Neuron (in vitro differentiated cells): Measurements from ENCODE around the gene SLC6A19.

ENCODE experiments used
- H2AFZ ChIP-seq: one replicate; pipeline ENCODE4 v1.6.1; 2013; ENCODE audit warnings: low read depth, mild to moderate bottlenecking, inconsistent platforms, low read length, moderate library complexity
- H3K27me3 ChIP-seq: one replicate; pipeline ENCODE4 v1.6.1; 2013; ENCODE audit warnings: low read length; ENCODE audit not compliant: insufficient read depth
- H3K36me3 ChIP-seq: one replicate; pipeline ENCODE4 v1.6.1; 2013; ENCODE audit warnings: low read length; ENCODE audit not compliant: insufficient read depth
- H3K4me1 ChIP-seq: one replicate; pipeline ENCODE4 v1.6.1; 2013; ENCODE audit warnings: low read length; ENCODE audit not compliant: insufficient read depth
- H3K4me3 ChIP-seq: 2 replicates; pipeline ENCODE4 v1.5.1; 2013; ENCODE audit warnings: mild to moderate bottlenecking, low read length, moderate library complexity
- H3K9me3 ChIP-seq: one replicate; pipeline ENCODE4 v1.6.1; 2013; ENCODE audit warnings: low read length

The SLC6A19 gene

DNA sequence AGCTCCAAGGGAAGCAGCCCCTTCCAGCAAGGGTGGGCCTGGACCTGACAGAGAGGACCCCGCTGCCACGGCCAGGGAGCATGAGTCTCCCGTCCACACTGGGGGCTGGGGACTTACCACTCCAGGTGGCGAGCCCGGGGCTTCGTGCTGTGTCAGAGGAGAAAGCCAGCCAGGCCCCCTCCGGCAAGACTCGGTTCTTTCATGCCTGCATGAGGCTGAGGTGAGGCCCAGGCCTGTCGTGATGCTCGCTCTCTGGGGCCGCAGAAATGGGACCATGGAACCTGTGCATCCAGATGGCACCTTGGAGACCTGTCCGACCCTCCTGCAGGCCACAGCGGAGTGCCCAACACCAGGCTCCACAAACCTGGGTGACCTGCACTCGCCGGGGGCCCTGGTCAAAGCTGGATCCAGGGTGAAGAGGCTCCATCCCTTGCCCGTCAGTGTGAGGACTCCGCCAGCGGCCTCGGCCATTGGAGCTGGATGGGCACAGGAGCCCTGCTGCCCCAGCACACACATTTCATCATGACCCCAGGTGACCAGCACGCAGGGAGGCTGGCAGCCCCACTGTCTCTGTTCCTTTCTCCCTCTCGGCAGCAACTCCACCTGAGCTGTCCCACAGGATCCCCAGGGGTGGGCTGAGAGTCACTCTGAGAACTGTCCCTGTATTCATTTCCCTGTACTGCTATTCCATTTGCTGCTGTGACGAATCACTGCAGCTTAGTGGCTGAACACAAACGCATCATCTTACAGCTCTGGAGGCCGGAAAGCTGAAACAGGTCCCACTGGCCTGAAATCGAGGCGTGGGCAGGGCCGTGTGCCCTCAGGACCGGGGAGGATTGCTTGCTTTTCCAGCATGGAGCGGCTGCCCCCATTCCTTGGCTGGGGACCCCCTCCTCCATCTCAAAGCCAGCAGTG, 48.2 kb downstream of the SLC6A19 start:
- peaks cover 31% of the 10 kb centered on the region for H3K27me3 ChIP-seq
- H2AFZ ChIP-seq: no peak overlapping the region
- no peaks in the 10 kb centered on the region for H3K9me3 ChIP-seq
- H3K4me3 ChIP-seq: no peak overlapping the region
- H3K36me3 ChIP-seq: no peaks in the 10 kb centered on the region
- no peaks in the 10 kb centered on the region for H3K4me1 ChIP-seq

- Histone ChIP-seq H3K27me3 (peaks cover 46% of the 10 kb centered on the region), H2AFZ (no peak overlapping the region), H3K4me3 (no peak overlapping the region), H3K4me1 (no peaks in the 10 kb centered on the region), H3K9me3 (no peaks in the 10 kb centered on the region), H3K36me3 (no peaks in the 10 kb centered on the region)
These were observed 50.5 kb downstream of the SLC6A19 start for GRCh38 chr5:1251678-1252580.

DNA sequence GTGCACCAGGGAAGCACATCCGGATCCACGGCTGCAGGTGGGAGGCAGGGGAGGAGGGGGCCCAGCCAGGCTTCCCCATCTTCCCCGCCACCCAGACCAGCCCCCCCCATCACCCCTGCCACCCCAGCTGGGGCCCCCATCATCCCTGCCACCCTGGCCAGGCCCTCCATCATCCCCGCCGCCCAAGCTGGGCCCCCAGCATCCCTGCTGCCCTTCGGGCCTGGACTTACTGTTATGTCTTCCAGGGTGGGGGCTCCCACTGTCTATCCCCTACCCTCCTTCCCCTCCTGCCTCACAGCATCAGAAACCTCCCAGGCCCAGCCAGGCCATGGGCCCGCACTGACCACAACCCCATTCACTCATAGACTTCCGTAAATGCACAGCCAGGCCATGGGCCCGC, 51.3 kb downstream of the SLC6A19 start:
- H3K27me3 ChIP-seq: peaks cover 40% of the 10 kb centered on the region
- H3K9me3 ChIP-seq: no peaks in the 10 kb centered on the region
- H3K36me3 ChIP-seq: no peaks in the 10 kb centered on the region
- no peak overlapping the region for H3K4me3 ChIP-seq
- no peaks in the 10 kb centered on the region for H3K4me1 ChIP-seq
- no peak overlapping the region for H2AFZ ChIP-seq

- Histone ChIP-seq H3K36me3 (no peaks in the 10 kb centered on the region), H3K27me3 (peaks cover 43% of the 10 kb centered on the region), H2AFZ (no peak overlapping the region), H3K9me3 (no peaks in the 10 kb centered on the region), H3K4me3 (no peak overlapping the region), H3K4me1 (no peaks in the 10 kb centered on the region)
These were observed 52.2 kb downstream of the SLC6A19 start for GRCh38 chr5:1253456-1254105.

GRCh38 chr5:1254196-1254595, 52.8 kb downstream of the SLC6A19 start:
- H2AFZ ChIP-seq: no peak overlapping the region
- no peaks in the 10 kb centered on the region for H3K4me1 ChIP-seq
- H3K36me3 ChIP-seq: no peaks in the 10 kb centered on the region
- H3K4me3 ChIP-seq: no peak overlapping the region
- H3K9me3 ChIP-seq: no peaks in the 10 kb centered on the region
- H3K27me3 ChIP-seq: peaks cover 37% of the 10 kb centered on the region

DNA sequence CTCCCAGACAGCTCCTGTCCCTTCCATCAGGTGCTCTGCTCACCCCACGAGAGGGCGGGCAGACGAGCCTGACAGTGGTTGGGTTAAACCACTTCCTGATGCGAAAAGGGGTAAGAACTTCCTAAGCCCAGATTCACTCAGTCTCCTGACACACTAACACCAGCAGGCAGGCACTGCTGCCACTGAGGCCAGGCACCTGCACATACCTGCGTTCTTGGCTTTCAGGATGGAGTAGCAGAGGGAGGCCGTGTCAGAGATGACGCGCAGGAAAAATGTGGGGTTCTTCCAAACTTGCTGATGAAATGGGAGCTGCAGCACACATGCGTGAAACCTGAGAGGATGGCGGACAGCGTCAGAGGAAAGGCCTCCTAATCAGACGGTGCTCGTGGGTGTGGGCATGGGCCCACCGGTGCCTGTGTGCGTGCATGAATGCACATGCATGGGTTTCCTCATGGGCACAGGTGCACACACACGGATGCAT, 53.7 kb downstream of the SLC6A19 start:
- Histone ChIP-seq H3K36me3 (no peaks in the 10 kb centered on the region), H3K9me3 (no peaks in the 10 kb centered on the region), H3K27me3 (peaks cover 27% of the 10 kb centered on the region), H3K4me3 (no peak overlapping the region), H3K4me1 (no peaks in the 10 kb centered on the region), H2AFZ (no peak overlapping the region)

GRCh38 chr5:1256776-1257175, 55.4 kb downstream of the SLC6A19 start:
- no peak overlapping the region for H3K4me3 ChIP-seq
- H2AFZ ChIP-seq: no peak overlapping the region
- H3K9me3 ChIP-seq: no peaks in the 10 kb centered on the region
- H3K4me1 ChIP-seq: no peaks in the 10 kb centered on the region
- peaks cover 22% of the 10 kb centered on the region for H3K27me3 ChIP-seq
- no peaks in the 10 kb centered on the region for H3K36me3 ChIP-seq

DNA sequence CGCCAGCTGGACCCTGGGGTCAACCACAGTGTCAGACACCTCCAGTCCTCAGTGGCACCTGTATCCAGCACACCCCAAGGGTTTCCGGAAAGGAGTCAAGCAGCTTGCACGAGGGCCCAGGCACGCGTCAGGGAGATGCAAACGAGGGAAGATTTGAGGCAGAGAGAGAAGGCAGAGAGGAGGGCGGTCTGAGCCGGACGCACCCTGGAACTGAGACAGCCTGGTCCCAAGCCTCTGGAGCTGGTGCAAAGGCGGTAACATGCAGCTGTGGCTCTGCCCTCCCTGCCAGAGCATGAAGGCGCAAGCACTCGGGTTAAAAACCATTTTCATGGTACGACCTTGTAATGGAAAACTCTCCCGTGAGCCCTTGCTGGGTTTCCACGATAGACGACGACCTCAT, 56.0 kb downstream of the SLC6A19 start:
- H3K27me3 ChIP-seq: peaks cover 22% of the 10 kb centered on the region
- H3K4me1 ChIP-seq: no peaks in the 10 kb centered on the region
- no peak overlapping the region for H2AFZ ChIP-seq
- no peaks in the 10 kb centered on the region for H3K36me3 ChIP-seq
- H3K9me3 ChIP-seq: no peaks in the 10 kb centered on the region
- H3K4me3 ChIP-seq: no peak overlapping the region

GRCh38 chr5:1257841-1258240, 56.4 kb downstream of the SLC6A19 start:
- H3K4me3 ChIP-seq: no peak overlapping the region

DNA sequence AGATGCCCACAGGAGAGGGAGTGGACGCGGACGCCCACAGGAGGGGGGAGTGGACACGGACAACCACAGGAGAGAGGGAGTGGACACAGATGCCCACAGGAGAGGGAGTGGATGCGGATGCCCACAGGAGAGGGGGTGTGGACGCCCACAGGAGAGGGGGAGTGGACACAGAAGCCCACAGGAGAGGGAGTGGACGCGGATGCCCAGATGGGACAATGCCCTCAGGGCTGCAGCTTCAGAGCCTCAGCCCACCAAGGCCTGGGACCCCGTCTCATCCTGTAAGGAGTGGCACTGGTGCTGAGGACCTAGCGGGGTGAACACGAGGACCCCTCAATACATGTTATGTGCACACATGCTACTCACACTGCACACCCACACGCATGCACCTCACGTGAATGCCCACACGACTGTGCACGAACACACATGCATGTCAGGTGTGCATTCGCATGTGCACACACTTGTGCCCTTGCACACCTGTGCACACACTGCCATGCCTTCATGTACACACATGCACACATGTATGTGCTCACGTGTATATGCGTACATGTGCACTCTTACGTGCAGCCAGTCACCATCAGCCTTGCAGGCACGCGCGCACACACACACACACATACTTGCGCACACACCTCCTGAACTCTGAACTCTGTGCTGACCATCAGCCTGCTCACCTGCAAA, 58.5 kb downstream of the SLC6A19 start:
- H3K9me3 ChIP-seq: no peaks in the 10 kb centered on the region
- no peaks in the 10 kb centered on the region for H3K36me3 ChIP-seq
- H3K27me3 ChIP-seq: peaks cover 19% of the 10 kb centered on the region
- H3K4me3 ChIP-seq: no peak overlapping the region
- H3K4me1 ChIP-seq: no peaks in the 10 kb centered on the region
- H2AFZ ChIP-seq: no peak overlapping the region

More at GRCh38 chr5:1257841-1258240, 56.4 kb downstream of the SLC6A19 start:
- Histone ChIP-seq H2AFZ (no peak overlapping the region), H3K4me1 (no peaks in the 10 kb centered on the region), H3K9me3 (no peaks in the 10 kb centered on the region), H3K27me3 (peaks cover 22% of the 10 kb centered on the region), H3K36me3 (no peaks in the 10 kb centered on the region)

- H3K36me3 ChIP-seq: no peaks in the 10 kb centered on the region
- H3K9me3 ChIP-seq: no peaks in the 10 kb centered on the region
- H3K27me3 ChIP-seq: peaks cover 7% of the 10 kb centered on the region
- H3K4me3 ChIP-seq: no peak overlapping the region
- no peaks in the 10 kb centered on the region for H3K4me1 ChIP-seq
- H2AFZ ChIP-seq: no peak overlapping the region
These were observed 60.2 kb downstream of the SLC6A19 start for GRCh38 chr5:1261643-1262042.

GRCh38 chr5:1262381-1262780, 61.0 kb downstream of the SLC6A19 start:
- Histone ChIP-seq H3K27me3 (peaks cover 4% of the 10 kb centered on the region), H2AFZ (no peak overlapping the region), H3K36me3 (no peaks in the 10 kb centered on the region), H3K9me3 (no peaks in the 10 kb centered on the region), H3K4me1 (no peaks in the 10 kb centered on the region), H3K4me3 (no peak overlapping the region)
